OCI-LY1 (cell line): ENCODE data around the gene SPACA5.

ENCODE experiments used
- EZH2 ChIP-seq: fragments of 200-600 bp; sonication (generic), shearing (Covaris generic); IDR thresholded peaks from 2 replicates; pipeline ENCODE4 v1.8.0; 2017; ENCODE audit warnings: borderline replicate concordance, mixed run types, mild to moderate bottlenecking, antibody characterized with exemption, low read length, moderate library complexity, mixed read lengths
- TF ChIP-seq, protein P1 (sequence below): fragments of 200-600 bp; sonication (generic), shearing (Covaris generic); IDR thresholded peaks from 2 replicates; pipeline ENCODE4 v1.5.1; 2017; ENCODE audit warnings: mild to moderate bottlenecking, antibody characterized with exemption, low read length, moderate library complexity, mixed read lengths

DNA sequence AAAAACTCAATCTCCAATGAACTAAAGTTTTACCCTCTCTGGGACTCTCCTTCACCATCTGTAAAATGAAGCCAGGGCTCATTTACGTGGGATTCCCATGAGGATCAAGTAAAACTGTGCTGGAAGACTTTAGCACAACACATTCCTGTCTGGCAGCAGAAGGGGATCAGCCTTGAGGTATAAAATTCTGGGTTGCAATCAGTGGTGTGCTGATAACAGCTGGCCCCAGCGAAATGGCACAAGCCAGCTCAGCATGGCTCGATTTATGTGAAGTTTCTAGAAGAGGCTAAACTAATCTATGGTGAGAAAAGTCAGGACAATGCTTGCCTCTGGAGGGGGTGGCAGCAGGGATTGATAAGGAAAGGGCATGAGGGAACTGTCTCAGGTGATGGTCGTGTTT lies 36.3 kb downstream of the SPACA5 start:
- TF ChIP-seq, protein P1, sequence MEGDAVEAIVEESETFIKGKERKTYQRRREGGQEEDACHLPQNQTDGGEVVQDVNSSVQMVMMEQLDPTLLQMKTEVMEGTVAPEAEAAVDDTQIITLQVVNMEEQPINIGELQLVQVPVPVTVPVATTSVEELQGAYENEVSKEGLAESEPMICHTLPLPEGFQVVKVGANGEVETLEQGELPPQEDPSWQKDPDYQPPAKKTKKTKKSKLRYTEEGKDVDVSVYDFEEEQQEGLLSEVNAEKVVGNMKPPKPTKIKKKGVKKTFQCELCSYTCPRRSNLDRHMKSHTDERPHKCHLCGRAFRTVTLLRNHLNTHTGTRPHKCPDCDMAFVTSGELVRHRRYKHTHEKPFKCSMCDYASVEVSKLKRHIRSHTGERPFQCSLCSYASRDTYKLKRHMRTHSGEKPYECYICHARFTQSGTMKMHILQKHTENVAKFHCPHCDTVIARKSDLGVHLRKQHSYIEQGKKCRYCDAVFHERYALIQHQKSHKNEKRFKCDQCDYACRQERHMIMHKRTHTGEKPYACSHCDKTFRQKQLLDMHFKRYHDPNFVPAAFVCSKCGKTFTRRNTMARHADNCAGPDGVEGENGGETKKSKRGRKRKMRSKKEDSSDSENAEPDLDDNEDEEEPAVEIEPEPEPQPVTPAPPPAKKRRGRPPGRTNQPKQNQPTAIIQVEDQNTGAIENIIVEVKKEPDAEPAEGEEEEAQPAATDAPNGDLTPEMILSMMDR = no peak
- no peak for TF ChIP-seq EZH2
